HPDE6-E6E7 (cell line): ENCODE data around the gene NTMT1.

Experiments
- DNase-seq: peaks from one replicate; pipeline ENCODE4 v3.0.0; 2011; ENCODE audit warnings: missing footprints; ENCODE audit errors: extremely low spot score

The NTMT1 gene

DNA sequence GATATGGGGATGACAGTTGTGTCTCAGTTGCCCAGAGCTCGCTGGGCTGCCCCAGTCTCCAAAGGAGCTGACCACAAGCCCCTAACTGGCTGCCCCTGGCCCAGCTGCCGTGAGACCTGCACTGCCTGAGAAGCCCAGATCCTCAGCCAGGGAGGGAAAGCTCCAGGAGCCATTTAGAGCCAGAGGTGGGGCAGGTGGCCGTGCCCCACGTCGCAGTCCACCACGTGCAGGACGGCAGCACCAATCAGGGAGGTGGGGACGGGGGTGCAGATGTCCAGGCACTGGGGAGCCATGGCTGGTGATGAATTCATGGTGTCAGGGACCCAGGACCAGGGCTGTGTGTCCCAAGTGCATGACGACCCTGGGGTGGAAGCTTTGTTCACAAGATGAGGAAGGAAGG lies 52.9 kb downstream of the NTMT1 start:
- no peak for DNase-seq

DNA sequence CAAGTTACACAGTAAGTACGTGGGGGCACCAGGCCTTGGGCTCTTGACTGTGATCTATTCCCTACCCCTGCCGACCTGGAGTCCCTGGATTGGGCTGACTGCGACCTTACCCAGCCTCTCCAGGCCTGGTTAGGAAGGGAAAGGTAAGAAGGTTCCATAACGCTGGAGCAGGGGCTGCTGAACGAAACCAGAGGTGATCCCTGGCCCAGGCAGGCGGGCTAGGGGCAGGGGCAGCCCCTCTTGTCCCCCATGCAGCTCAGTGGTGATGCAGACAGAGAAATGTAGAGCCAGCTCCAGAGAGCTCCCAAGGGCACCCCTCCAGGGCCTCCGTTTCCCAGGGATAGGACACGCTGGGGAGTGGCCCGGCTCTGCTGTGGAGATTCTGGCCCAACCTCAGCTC lies 53.6 kb downstream of the NTMT1 start:
- no peak for DNase-seq

DNA sequence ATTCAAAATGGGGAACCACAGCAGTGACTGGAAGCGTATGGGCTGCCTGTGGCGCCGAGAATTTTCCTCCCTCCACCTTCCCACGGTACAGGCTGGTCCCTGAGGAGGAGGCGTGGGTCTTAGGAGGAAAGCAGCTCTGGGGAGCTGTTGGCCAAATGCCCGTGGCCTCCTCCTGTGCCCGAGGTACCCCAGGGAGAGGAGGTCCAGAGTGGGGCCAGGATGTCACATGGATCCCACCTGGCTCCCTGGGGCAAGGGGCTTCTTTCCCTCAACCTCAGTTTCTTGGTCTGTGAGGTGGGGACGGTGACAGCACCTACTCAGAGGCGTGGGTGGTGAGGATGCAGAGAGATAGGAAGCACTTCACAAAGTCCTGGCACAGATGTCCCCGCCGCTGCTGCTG lies 56.0 kb downstream of the NTMT1 start:
- no peak for DNase-seq

DNA sequence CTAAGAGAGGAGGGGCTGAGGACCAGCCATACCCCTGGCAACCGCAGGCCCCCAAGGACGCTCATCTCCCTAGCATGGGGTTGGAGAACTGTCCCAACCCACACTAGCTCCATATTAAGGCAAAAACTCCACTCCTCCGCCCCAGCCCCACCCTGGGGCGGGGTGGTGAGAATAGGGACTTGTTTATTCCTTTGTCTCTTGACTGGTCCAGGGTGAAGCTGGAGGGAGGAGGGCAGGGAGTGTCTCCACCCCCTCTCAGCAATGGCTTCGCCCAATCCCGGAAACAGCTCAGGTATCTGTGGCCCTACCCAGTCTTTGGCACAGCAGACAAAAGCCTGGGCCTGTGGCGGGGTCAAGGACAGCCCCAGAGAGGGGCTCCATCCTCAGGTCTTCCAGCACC lies 56.4 kb downstream of the NTMT1 start:
- no peak for DNase-seq

DNA sequence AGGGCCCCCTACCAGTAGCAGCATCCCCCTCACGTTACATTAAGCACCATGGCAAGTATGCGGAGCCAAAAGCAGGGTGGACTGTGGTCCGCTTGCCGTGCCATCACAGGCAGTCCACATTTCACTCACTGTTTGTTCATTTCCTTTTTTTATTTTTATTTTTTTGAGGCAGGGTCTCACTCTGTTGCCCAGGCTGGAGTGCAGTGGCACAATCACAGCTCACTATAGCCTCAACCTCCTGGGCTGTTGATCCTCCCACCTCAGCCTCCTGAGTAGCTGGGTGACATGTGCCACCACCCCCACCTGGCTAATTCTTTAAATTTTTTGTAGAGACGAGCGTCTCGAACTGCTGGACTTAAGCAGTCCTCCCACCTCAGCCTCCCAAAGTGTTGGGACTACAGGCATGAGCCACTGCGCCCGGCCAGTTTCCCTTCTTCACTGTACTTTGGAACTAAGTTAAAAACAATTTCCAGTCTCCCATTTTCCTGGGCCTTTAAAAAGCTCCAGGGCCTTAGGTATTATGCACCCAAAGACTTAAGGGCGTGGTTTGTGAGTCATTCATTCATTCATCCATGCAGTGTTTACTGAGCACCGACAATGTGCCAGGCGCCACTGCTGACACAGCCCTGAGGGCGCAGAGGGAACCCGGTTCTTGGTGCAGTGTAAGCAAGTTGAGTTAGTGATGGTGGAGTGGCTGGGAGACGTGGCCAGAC lies 59.4 kb downstream of the NTMT1 start:
- DNase-seq = peak; percentile 88
